GM18526 (cell line): ENCODE measurements around the gene EME2.

Experiments
- POLR2A ChIP-seq: IDR thresholded peaks from 3 replicates; pipeline ENCODE4 v1.6.1; 2011; ENCODE audit not compliant: insufficient read length; ENCODE audit errors: extremely low read depth

Gene EME2

DNA sequence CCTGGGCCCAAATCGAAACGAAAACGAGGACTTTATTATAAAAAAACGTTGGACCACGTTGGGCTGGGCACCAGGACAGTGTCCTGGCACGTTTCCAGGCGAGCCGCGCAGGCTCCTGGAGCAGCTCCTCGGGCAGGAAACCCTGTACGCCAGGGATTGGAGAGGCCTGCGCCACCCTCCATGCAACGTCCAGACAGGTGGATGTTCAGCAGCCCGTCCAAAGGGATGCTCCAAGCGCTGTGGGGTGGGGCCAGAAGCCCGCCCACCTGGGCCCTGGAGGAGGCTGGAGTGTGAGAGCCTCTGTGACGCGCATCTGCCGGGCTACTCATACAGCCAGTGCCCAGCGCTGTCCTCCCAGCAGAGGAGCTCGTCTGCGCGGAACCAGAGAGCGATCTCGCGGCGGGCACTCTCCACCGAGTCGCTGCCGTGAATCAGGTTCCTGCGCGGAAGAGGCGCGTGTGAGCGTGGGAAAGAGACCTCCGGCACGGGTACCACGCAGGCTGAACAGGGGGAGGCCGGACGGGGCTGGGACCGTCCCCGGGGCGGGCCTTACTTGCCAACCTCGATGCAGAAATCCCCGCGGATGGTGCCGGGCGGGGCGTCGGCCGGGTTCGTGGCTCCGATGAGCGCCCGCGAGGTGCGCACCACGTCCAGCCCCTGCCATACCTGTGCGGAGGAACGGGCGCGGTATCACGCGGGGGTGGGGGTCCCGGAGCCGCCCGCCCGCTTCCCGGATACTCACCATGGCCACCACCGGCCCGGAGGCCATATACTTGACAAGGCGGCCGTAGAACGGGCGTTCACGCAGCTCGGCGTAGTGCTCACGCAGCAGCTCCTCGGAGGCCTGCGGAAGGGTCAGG is 2.1 kb upstream of the EME2 start:
- TF ChIP-seq POLR2A: peak; percentile 28

DNA sequence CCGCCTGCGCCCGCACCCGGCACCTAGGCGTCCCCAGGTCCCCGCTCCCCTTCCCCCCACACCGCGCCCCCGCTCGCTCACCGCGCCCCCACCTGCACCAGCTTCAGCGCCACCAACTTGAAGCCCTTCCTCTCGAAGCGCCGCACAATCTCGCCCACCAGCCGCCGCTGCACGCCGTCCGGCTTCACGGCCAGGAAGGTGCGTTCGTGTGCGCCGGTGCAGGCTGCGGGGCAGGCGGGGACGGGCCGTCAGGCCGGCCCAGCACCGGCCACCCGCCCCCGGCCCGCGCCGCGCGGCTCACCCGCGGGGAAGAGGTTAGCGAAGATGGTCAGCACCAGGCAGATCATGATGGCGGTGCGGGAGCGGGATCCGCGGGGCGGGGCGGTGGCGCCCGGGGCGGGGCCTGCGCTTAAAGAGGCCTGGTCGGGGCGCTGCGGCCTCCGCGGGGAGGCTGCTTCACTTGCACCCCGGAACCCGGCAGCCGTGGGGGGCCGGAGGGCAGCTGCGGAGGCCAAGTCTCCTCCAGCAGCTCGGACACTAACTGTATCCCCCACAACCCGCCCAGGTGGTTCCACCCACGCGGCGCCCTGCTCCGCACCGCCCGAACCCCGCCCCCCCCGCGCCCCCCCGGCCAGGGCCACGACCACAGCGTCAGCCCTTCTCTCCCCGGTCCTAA is 1.3 kb upstream of the EME2 start, which contains the start of gene NME3:
Gene NME3, minus strand, starts transcription at position 356 of the 676 bp plus-strand sequence. Its CDS starts 9 bp downstream, at position 347.
- TF ChIP-seq POLR2A: peak; percentile 21

DNA sequence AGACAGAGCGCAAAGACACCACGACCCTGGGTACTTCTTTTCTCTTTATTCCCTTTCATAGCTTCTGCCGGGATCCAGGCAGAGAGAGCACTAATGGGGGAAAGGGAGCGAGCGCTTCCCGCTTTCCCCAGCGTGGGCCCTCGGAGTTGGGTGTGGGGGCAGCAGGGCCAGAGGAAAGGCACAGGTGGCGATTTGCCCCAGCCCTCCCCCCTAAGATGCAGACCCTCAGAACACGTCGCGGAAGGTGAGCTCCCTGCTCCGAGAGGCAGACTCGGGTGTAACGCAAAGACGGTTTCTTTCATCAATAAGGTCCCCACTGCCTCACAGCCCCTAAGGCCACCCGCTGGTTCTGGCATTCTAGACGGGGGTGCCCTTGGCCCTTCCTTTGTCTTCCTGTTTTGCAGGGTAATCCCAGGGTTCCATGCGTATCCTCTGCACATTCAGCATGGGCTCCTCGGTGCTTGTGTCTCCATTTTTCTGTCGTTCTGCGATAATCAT is 697 bp upstream of the EME2 start:
- no peak for TF ChIP-seq POLR2A

DNA sequence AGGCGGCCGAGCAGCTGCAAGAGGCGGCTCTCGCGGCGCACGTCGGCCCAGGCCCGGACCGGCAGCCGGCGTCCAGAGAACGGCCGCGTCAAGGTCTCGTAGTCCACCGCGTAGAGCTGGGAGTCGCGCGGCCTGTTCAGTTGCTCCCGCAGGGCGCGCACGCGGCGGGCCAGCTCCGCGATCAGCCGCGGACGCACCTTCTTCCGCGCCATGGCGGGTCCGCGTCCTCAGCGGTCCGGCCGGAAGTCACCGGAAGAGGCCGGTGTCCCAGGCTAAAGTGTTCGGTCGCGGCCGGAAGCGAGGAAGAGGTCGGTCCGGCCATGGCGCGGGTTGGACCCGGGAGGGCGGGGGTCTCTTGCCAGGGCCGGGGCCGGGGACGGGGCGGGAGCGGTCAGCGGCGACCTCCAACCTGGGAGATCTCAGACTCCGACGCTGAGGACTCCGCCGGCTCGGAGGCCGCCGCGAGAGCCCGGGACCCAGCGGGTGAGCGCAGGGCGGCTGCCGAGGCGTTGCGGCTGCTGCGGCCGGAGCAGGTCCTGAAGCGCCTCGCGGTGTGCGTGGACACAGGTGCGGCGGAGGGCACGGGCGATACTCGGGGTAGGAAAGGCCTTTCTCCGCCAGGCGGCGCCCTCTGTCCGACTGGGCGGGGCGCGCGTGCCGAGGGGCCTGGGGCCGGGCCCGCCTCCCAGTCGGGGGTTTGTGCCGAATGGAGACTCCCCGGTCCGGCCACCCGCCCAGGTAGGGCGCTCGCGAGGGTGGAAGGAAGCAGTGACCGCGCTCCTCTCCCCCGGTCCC is 495 bp downstream of the EME2 start, which contains the start of gene MRPS34:
Gene MRPS34, minus strand, starts transcription at position 227 of the 795 bp plus-strand sequence. Its CDS starts 15 bp downstream, at position 212.
- peak; percentile 93 for TF ChIP-seq POLR2A

DNA sequence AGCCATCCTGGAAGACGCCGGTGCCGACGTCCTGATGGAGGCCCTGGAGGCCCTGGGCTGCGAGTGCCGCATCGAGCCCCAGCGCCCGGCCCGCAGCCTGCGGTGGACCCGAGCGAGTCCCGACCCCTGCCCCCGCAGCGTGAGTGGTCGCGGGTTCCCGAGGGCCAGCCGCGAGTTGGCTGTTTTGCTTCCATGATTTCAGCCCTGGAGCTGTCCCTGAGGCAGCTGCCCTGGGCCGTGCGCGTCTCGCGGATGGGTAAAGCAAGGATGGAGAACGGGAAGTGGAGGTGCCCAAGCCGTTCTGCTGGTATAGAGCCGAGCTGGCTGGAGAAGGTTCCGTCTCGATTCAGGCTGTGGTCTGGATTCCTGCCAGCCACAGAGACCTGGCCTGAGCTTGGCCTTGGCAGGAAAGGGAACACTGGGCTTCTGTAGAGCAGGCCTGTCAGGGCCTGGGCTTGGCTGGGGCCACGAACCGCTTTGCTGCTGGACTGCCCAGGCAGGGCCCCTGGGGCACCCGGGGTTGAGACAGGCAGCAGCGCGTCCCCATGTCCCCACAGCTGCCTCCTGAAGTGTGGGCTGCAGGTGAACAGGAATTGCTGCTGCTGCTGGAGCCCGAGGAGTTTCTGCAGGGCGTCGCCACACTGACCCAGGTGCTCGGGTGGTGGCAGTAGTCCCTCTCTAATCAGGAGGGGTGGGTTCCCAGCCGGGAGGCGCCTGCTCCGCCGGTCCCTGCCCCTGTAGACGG is 1.3 kb downstream of the EME2 start:
- TF ChIP-seq POLR2A: no peak

DNA sequence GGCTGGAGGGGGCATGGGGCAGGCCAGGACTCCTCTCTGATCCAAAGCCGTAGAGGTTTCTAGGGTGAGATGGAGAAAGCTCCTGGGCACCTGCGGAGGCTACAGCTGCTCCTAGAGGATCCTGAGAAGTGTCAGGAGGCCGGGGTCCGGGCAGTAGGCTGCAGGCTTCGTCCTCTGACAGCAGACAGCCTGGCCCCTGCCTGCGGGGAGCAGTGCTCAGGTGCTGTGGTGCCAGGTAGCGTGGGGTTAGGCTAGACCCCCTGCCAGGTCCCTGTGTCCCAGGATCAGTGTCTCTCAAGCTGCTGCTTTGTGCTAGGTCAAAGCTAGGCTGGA is 1.8 kb downstream of the EME2 start:
- TF ChIP-seq POLR2A: no peak

DNA sequence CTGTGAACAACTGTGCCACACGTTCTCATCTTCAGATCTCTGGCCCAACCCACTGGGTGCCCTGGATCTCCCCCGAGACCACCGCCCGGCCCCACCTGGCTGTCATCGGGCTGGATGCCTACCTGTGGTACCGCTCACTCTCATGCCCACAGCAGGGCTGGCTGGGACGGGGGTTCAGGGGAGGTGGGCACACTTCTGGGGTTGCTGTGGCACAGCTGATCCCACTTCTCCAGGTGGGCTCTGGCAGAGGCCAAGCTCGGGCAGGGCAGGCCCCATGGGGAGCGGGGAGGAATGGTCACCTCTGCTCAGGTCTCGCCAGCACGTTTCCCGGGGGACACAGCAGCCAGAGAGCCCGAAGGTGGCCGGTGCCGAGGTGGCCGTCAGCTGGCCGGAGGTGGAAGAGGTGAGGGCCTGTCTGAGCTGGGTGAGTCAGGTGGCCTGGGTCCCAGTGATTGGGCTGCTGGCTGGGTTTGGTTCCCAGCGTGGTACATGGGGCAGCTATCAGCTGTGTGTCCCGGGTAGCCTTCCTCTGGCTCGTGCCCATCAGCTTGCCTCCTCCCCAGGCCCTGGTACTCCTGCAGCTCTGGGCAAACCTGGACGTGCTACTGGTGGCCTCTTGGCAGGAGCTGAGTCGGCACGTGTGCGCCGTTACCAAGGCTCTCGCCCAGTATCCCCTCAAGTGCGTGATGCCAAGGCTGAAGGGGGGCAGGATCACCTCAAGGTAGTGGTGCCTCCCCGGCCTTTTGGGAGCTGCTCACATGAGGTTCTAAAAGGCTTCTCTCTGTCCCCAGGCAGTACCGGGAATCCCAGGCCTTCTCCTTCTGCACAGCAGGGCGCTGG is 2.6 kb downstream of the EME2 start:
- TF ChIP-seq POLR2A: no peak

DNA sequence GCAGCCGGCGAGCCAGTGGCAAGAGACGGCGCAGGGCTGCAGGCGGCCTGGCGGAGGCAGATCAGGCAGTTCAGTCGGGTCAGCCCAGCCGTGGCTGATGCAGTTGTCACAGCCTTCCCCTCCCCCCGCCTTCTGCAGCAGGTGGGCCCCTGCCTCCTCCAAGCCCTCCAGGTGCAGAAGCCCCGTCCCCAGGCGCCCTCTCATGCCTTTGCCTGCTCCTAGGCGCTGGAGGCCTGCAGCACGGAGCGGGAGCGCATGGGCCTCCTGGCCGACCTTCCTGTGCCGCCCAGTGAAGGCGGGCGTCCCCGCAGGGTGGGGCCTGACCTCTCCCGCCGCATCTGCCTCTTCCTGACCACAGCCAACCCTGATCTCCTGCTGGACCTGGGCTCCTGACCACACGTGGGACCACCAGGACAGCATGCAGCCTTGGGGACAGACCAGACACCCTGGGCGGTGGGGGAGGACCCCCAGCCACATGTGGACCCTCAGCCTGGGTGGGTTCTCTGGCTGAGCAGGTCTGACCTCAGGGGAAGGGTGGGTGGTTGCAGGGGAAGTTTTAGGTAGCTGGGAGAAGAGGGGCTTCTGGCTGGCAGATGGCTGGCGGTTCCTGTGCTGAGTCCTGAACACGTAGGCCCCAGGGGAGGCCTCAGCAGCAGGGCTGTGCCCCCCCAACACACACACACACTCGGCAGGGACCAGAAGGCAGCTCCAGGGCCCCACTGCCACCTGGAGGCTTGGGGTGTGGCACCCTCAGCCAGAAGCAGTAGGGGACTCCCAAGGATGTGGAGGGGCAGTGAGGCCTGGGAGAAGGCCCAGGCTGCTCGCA is 3.4 kb downstream of the EME2 start:
- no peak for TF ChIP-seq POLR2A

DNA sequence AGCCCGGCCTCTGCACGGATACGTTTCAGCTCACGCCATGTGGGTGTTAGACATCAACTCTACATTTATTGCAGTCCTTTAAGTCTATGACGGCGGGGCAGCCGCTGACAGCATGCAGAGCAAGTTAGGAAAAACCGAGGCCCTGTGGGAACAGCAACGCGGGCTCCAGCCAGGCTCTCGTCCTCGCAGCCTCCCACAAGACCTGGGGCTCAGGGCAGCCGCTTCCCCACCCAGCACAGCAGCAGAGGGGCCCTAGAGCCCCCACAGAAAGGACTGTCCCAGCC is 4.0 kb downstream of the EME2 start:
- TF ChIP-seq POLR2A: no peak

DNA sequence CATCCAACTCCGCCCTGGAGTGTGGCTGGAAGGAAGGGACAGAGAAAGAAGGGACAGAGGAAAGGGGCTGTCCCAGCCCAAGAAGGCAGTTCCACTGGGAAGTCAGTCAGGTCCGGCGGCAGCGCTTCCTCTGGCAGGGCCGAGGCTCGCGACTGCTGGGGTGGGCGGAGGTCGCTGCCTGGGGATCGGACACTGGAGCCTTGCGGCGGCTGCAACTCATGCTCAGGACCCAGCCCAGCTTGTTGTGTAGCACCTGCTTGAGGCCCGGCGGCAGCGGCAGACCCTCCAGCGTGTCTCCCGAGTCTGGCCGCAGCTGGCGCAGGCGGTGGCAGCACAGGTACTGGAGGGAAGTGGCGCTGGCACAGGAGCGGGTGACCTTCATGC is 4.4 kb downstream of the EME2 start:
- no peak for TF ChIP-seq POLR2A

DNA sequence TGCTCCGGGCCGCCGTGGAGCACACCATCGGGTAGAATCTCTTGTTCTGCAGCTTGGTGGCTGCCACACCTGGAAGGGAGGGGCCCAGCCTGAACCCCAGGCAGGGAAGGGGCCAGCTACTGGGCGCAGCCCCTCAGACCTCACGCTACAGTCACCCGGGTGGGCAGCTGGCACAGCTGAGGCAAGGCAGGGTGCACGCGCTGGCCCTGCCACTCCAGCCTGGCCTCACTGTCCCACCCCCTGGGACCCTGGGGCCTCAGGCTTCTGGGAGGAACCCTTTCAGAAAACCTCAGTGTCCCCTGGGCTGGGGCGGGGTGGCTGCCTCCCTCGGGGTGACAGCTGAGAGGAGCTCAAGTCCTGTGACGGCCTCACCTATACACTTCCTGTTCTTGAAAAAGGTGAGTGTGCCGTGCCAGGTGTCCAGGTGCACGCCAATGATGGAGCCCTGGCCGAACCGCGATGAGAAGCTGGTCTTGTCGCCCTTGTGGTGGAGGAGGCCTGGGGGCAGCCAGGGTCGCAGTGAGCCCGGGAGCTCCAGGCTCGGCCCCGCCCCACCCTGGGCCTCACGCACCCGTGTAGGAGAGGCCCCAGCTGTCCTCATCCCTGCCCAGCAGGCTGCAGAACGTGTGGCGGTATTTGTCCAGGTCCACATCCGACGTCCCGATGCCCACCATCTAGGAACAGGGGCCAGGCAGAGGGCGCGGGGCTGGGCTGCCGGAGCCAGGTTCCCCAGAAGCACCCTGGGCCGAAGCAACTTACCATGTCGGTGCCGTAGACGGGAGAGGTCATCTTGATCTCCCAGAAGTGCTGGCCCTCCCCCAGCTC is 5.0 kb downstream of the EME2 start:
- TF ChIP-seq POLR2A: no peak
